Mucosa of descending colon (tissue), 3 donors: ENCODE measurements around the gene CLEC2B. TPM values are rescaled to one million over a fixed set of nuclear protein-coding genes. Genes with fewer than 3 reads are reported as not detected.

Experiments
- ATAC-seq: fragments of 200-7000 bp; cut with Tn5 transposase; one replicate; pipeline ENCODE4 v1.9.1; 2020; ENCODE audit warnings: mild to moderate bottlenecking, moderate library complexity
- DNase-seq, 3 donors: peaks; one replicate each; pipeline ENCODE4 v3.0.0-alpha.2; 2020
- H3K36me3 ChIP-seq: fragments of 200-600 bp; one replicate; pipeline ENCODE4 v1.8.0; 2021; ENCODE audit warnings: low read depth, mild to moderate bottlenecking
- H3K4me1 ChIP-seq: fragments of 200-600 bp; one replicate; pipeline ENCODE4 v1.8.0; 2021; ENCODE audit warnings: low read depth, mild to moderate bottlenecking
- H3K4me3 ChIP-seq: fragments of 200-600 bp; one replicate; pipeline ENCODE4 v1.8.0; 2021; ENCODE audit warnings: mild to moderate bottlenecking
- H3K9me3 ChIP-seq: fragments of 200-600 bp; one replicate; pipeline ENCODE4 v1.8.0; 2021; ENCODE audit warnings: mild to moderate bottlenecking
- CTCF ChIP-seq: fragments of 200-600 bp; IDR thresholded peaks from one replicate; pipeline ENCODE4 v1.8.0; 2022; ENCODE audit warnings: antibody characterized with exemption, mild to moderate bottlenecking
- intact Hi-C, 2 donors: fragments of 100-400 bp; cut with DNase I in 1 of 2; cut with micrococcal nuclease in 1 of 2; formaldehyde crosslinking; loops; one replicate each; pipeline versions ENCODE4 v1.11.0 to v1.11.1; 2022; cut with DNase I, micrococcal nuclease
- total RNA-seq, 3 donors: library from RNA; stranded (reverse); fragmentation: NEBNext Ultra II Directional in 2 of 3; extraction: Animal tissue kit (Norgen Biotek cat#: 25700) in 2 of 3; gene quantifications; one replicate each; pipeline versions ENCODE4 v1.2.1 to v1.2.4, GENCODE V29; 2021 to 2023
- donor health status: DM: no; HTN: no; CAD: no; lungs with moderate emphysema.
- donor health status: DM: no; HTN: no; CAD: no.
- donor health status: DM: no; HTN: yes; CAD: no.

Gene CLEC2B
- total RNA-seq, 3 donors from 2014 or later: 3.5 to 7.3 (median 6.5) TPM

- H3K4me1 ChIP-seq: no peaks in the 10 kb centered on the region
- H3K9me3 ChIP-seq: no peaks in the 10 kb centered on the region
- no peak for TF ChIP-seq CTCF
- peak overlapping the region; percentile 11 for H3K4me3 ChIP-seq
- intact Hi-C loops: no loop called here
- no peaks in the 10 kb centered on the region for H3K36me3 ChIP-seq
- ATAC-seq (no peak), DNase-seq (no peak)
Observed at GRCh38 chr12:9868951-9869306, 225 bp downstream of the CLEC2B start.

GRCh38 chr12:9868311-9868801 is 798 bp downstream of the CLEC2B start:
- intact Hi-C loops: no loop called here
- no peaks in the 10 kb centered on the region for H3K36me3 ChIP-seq
- TF ChIP-seq CTCF: no peak
- ATAC-seq: no peak
- peak overlapping the region; percentile 11 for H3K4me3 ChIP-seq
- H3K4me1 ChIP-seq: no peaks in the 10 kb centered on the region
- DNase-seq: no peak
- no peaks in the 10 kb centered on the region for H3K9me3 ChIP-seq

- intact Hi-C loops: no loop called here
Observed at GRCh38 chr12:9867531-9867930, 1.6 kb downstream of the CLEC2B start.

GRCh38 chr12:9866860-9867269 is 2.3 kb downstream of the CLEC2B start:
- H3K9me3 ChIP-seq: no peaks in the 10 kb centered on the region
- ATAC-seq (no peak), DNase-seq (no peak)
- H3K36me3 ChIP-seq: no peaks in the 10 kb centered on the region
- TF ChIP-seq CTCF: no peak
- no peaks in the 10 kb centered on the region for H3K4me1 ChIP-seq
- intact Hi-C loops: no loop called here
- no peak overlapping the region for H3K4me3 ChIP-seq

More at GRCh38 chr12:9867531-9867930, 1.6 kb downstream of the CLEC2B start:
- DNase-seq (no peak), ATAC-seq (no peak)
- no peaks in the 10 kb centered on the region for H3K9me3 ChIP-seq
- H3K4me3 ChIP-seq: no peak overlapping the region
- H3K4me1 ChIP-seq: no peaks in the 10 kb centered on the region
- no peaks in the 10 kb centered on the region for H3K36me3 ChIP-seq
- TF ChIP-seq CTCF: no peak

- intact Hi-C loops: no loop called here
- no peaks in the 10 kb centered on the region for H3K36me3 ChIP-seq
- H3K4me3 ChIP-seq: no peak overlapping the region
- H3K9me3 ChIP-seq: no peaks in the 10 kb centered on the region
- DNase-seq (no peak), ATAC-seq (peak; percentile 20)
- no peak for TF ChIP-seq CTCF
- no peaks in the 10 kb centered on the region for H3K4me1 ChIP-seq
Observed at GRCh38 chr12:9864913-9865675, 4.1 kb downstream of the CLEC2B start.
